Astrocyte (in vitro differentiated cells and primary cell): ENCODE data around the gene TNFRSF12A.

Experiments
- EZH2 ChIP-seq: IDR thresholded peaks from 2 replicates; pipeline ENCODE4 v1.6.1; 2012; ENCODE audit warnings: mild to moderate bottlenecking, low read length, inconsistent platforms; ENCODE audit not compliant: insufficient read depth
- TF ChIP-seq, protein P1 (sequence below): IDR thresholded peaks from 2 replicates; pipeline ENCODE4 v1.5.1; 2011; ENCODE audit warnings: low read depth, mild to moderate bottlenecking, inconsistent platforms, low read length, moderate library complexity; ENCODE audit not compliant: insufficient read depth

DNA sequence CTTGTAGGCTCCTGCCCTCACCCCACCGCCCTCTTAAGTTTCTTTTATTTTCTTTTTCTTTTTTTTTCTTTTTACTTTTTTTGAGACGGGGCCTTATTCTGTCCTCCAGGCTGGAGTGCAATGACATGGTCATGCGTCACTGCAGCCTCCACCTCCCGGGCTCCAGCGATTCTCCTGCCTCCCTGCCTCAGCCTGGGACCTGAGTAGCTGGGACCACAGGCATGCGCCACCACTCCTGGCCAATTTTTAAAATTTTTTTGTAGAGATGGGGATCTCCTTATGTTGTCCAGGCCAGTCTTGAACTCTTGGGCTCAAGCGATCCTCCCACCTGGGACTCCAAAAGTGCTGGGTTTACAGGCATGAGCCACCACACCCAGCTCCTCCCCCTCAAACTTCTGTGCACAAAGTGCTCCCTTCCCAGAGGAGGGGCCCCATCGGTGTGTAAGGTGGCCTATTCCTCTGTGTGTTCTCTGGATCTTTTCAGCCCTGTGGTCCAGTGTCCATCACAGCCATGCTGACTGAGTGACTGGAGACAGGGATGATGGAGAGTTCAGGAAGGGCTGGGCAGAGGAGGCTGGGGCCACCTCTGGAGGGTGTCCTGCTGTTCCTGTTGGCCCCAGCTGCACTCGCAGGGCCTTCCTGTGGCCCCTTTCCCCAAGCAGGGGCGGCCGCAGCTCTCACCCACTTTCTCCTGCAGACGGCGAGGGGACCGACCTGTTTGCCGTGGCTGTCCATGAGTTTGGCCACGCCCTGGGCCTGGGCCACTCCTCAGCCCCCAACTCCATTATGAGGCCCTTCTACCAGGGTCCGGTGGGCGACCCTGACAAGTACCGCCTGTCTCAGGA lies 36.4 kb downstream of the TNFRSF12A start:
- TF ChIP-seq, protein P1, sequence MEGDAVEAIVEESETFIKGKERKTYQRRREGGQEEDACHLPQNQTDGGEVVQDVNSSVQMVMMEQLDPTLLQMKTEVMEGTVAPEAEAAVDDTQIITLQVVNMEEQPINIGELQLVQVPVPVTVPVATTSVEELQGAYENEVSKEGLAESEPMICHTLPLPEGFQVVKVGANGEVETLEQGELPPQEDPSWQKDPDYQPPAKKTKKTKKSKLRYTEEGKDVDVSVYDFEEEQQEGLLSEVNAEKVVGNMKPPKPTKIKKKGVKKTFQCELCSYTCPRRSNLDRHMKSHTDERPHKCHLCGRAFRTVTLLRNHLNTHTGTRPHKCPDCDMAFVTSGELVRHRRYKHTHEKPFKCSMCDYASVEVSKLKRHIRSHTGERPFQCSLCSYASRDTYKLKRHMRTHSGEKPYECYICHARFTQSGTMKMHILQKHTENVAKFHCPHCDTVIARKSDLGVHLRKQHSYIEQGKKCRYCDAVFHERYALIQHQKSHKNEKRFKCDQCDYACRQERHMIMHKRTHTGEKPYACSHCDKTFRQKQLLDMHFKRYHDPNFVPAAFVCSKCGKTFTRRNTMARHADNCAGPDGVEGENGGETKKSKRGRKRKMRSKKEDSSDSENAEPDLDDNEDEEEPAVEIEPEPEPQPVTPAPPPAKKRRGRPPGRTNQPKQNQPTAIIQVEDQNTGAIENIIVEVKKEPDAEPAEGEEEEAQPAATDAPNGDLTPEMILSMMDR = no peak
- TF ChIP-seq EZH2 = no peak
